Measurements from ENCODE around the gene GRIP1.

The GRIP1 gene

GRCh38 chr12:66423266-66423665 lies 255.6 kb downstream of the GRIP1 start:
- no peaks in the 10 kb centered on the region for H3K9me3 ChIP-seq (ENCODE audit: control insufficient read depth in 2 of 2, low read length in 2 of 2)
- no peak overlapping the region for H3K9ac ChIP-seq (ENCODE audit: low read length in 2 of 2)
- H3K27me3 ChIP-seq (ENCODE audit: control insufficient read depth in 1 of 2, insufficient read depth in 2 of 2, low read length in 2 of 2), result no peaks in the 10 kb centered on the region
- no peak overlapping the region for H3K4me3 ChIP-seq (ENCODE audit: low read length in 2 of 2)
- H3K27ac ChIP-seq (ENCODE audit: low read length), result no peak overlapping the region
- H3K4me1 ChIP-seq (ENCODE audit: control insufficient read depth, insufficient read depth, low read length), result no peaks in the 10 kb centered on the region
- H3K36me3 ChIP-seq (ENCODE audit: control insufficient read depth in 2 of 2, insufficient read depth in 2 of 2, low read length in 2 of 2), result no peaks in the 10 kb centered on the region

GRCh38 chr12:66418908-66419307 lies 260.0 kb downstream of the GRIP1 start:
- Histone ChIP-seq H3K4me1 (ENCODE audit: control insufficient read depth, insufficient read depth, low read length) (no peaks in the 10 kb centered on the region), H3K27ac (ENCODE audit: low read length) (no peak overlapping the region), H3K27me3 (ENCODE audit: control insufficient read depth in 1 of 2, insufficient read depth in 2 of 2, low read length in 2 of 2) (no peaks in the 10 kb centered on the region), H3K9ac (ENCODE audit: low read length in 2 of 2) (no peak overlapping the region), H3K9me3 (ENCODE audit: control insufficient read depth in 2 of 2, low read length in 2 of 2) (no peaks in the 10 kb centered on the region), H3K4me3 (ENCODE audit: low read length in 2 of 2) (no peak overlapping the region), H3K36me3 (ENCODE audit: control insufficient read depth in 2 of 2, insufficient read depth in 2 of 2, low read length in 2 of 2) (no peaks in the 10 kb centered on the region)

GRCh38 chr12:66417217-66417616 lies 261.7 kb downstream of the GRIP1 start:
- H3K27me3 ChIP-seq (ENCODE audit: control insufficient read depth in 1 of 2, insufficient read depth in 2 of 2, low read length in 2 of 2), result no peaks in the 10 kb centered on the region
- no peak overlapping the region for H3K27ac ChIP-seq (ENCODE audit: low read length)
- H3K9me3 ChIP-seq (ENCODE audit: control insufficient read depth in 2 of 2, low read length in 2 of 2), result no peaks in the 10 kb centered on the region
- no peak overlapping the region for H3K9ac ChIP-seq (ENCODE audit: low read length in 2 of 2)
- H3K4me1 ChIP-seq (ENCODE audit: control insufficient read depth, insufficient read depth, low read length), result no peaks in the 10 kb centered on the region
- H3K36me3 ChIP-seq (ENCODE audit: control insufficient read depth in 2 of 2, insufficient read depth in 2 of 2, low read length in 2 of 2), result no peaks in the 10 kb centered on the region
- H3K4me3 ChIP-seq (ENCODE audit: low read length in 2 of 2), result no peak overlapping the region

- Histone ChIP-seq H3K9me3 (ENCODE audit: control insufficient read depth in 2 of 2, low read length in 2 of 2) (no peaks in the 10 kb centered on the region), H3K9ac (ENCODE audit: low read length in 2 of 2) (no peak overlapping the region), H3K4me1 (ENCODE audit: control insufficient read depth, insufficient read depth, low read length) (no peaks in the 10 kb centered on the region), H3K27ac (ENCODE audit: low read length) (no peak overlapping the region), H3K27me3 (ENCODE audit: control insufficient read depth in 1 of 2, insufficient read depth in 2 of 2, low read length in 2 of 2) (no peaks in the 10 kb centered on the region), H3K4me3 (ENCODE audit: low read length in 2 of 2) (no peak overlapping the region), H3K36me3 (ENCODE audit: control insufficient read depth in 2 of 2, insufficient read depth in 2 of 2, low read length in 2 of 2) (no peaks in the 10 kb centered on the region)
Measured at GRCh38 chr12:66409195-66409871, 269.5 kb downstream of the GRIP1 start.

- Histone ChIP-seq H3K9me3 (ENCODE audit: control insufficient read depth in 2 of 2, low read length in 2 of 2) (no peaks in the 10 kb centered on the region), H3K4me1 (ENCODE audit: control insufficient read depth, insufficient read depth, low read length) (peaks cover 5% of the 10 kb centered on the region), H3K4me3 (ENCODE audit: low read length in 2 of 2) (no peak overlapping the region), H3K27ac (ENCODE audit: low read length) (no peak overlapping the region), H3K9ac (ENCODE audit: low read length in 2 of 2) (no peak overlapping the region), H3K27me3 (ENCODE audit: control insufficient read depth in 1 of 2, insufficient read depth in 2 of 2, low read length in 2 of 2) (no peaks in the 10 kb centered on the region), H3K36me3 (ENCODE audit: control insufficient read depth in 2 of 2, insufficient read depth in 2 of 2, low read length in 2 of 2) (no peaks in the 10 kb centered on the region)
Measured at GRCh38 chr12:66405395-66405794, 273.5 kb downstream of the GRIP1 start.

- no peaks in the 10 kb centered on the region for H3K27me3 ChIP-seq (ENCODE audit: control insufficient read depth in 1 of 2, insufficient read depth in 2 of 2, low read length in 2 of 2)
- peaks cover 17% of the 10 kb centered on the region for H3K4me1 ChIP-seq (ENCODE audit: control insufficient read depth, insufficient read depth, low read length)
- H3K27ac ChIP-seq (ENCODE audit: low read length), result no peak overlapping the region
- no peak overlapping the region for H3K4me3 ChIP-seq (ENCODE audit: low read length in 2 of 2)
- H3K9ac ChIP-seq (ENCODE audit: low read length in 2 of 2), result no peak overlapping the region
- no peaks in the 10 kb centered on the region for H3K9me3 ChIP-seq (ENCODE audit: control insufficient read depth in 2 of 2, low read length in 2 of 2)
- H3K36me3 ChIP-seq (ENCODE audit: control insufficient read depth in 2 of 2, insufficient read depth in 2 of 2, low read length in 2 of 2), result no peaks in the 10 kb centered on the region
Measured at GRCh38 chr12:66403746-66404145, 275.1 kb downstream of the GRIP1 start.

GRCh38 chr12:66399911-66400306 lies 279.0 kb downstream of the GRIP1 start:
- Histone ChIP-seq H3K9ac (ENCODE audit: low read length in 2 of 2) (no peak overlapping the region), H3K27me3 (ENCODE audit: control insufficient read depth in 1 of 2, insufficient read depth in 2 of 2, low read length in 2 of 2) (no peaks in the 10 kb centered on the region), H3K9me3 (ENCODE audit: control insufficient read depth in 2 of 2, low read length in 2 of 2) (no peaks in the 10 kb centered on the region), H3K36me3 (ENCODE audit: control insufficient read depth in 2 of 2, insufficient read depth in 2 of 2, low read length in 2 of 2) (no peaks in the 10 kb centered on the region), H3K27ac (ENCODE audit: low read length) (no peak overlapping the region), H3K4me3 (ENCODE audit: low read length in 2 of 2) (peak overlapping the region in 1 of 2 donors; percentile 23), H3K4me1 (ENCODE audit: control insufficient read depth, insufficient read depth, low read length) (peaks cover 17% of the 10 kb centered on the region)

- H3K27ac ChIP-seq (ENCODE audit: low read length), result peak overlapping the region; percentile 6
- H3K27me3 ChIP-seq (ENCODE audit: control insufficient read depth in 1 of 2, insufficient read depth in 2 of 2, low read length in 2 of 2), result no peaks in the 10 kb centered on the region
Measured at GRCh38 chr12:66398931-66399910, 279.7 kb downstream of the GRIP1 start.

GRCh38 chr12:66397574-66398290 lies 281.1 kb downstream of the GRIP1 start:
- Histone ChIP-seq H3K4me1 (ENCODE audit: control insufficient read depth, insufficient read depth, low read length) (peaks cover 17% of the 10 kb centered on the region), H3K36me3 (ENCODE audit: control insufficient read depth in 2 of 2, insufficient read depth in 2 of 2, low read length in 2 of 2) (no peaks in the 10 kb centered on the region), H3K4me3 (ENCODE audit: low read length in 2 of 2) (no peak overlapping the region), H3K9ac (ENCODE audit: low read length in 2 of 2) (no peak overlapping the region), H3K27ac (ENCODE audit: low read length) (no peak overlapping the region), H3K9me3 (ENCODE audit: control insufficient read depth in 2 of 2, low read length in 2 of 2) (no peaks in the 10 kb centered on the region), H3K27me3 (ENCODE audit: control insufficient read depth in 1 of 2, insufficient read depth in 2 of 2, low read length in 2 of 2) (no peaks in the 10 kb centered on the region)

More at GRCh38 chr12:66398931-66399910, 279.7 kb downstream of the GRIP1 start:
- peaks cover 17% of the 10 kb centered on the region for H3K4me1 ChIP-seq (ENCODE audit: control insufficient read depth, insufficient read depth, low read length)
- no peak overlapping the region for H3K4me3 ChIP-seq (ENCODE audit: low read length in 2 of 2)
- no peaks in the 10 kb centered on the region for H3K36me3 ChIP-seq (ENCODE audit: control insufficient read depth in 2 of 2, insufficient read depth in 2 of 2, low read length in 2 of 2)
- H3K9ac ChIP-seq (ENCODE audit: low read length in 2 of 2), result no peak overlapping the region
- no peaks in the 10 kb centered on the region for H3K9me3 ChIP-seq (ENCODE audit: control insufficient read depth in 2 of 2, low read length in 2 of 2)

- no peak overlapping the region for H3K4me3 ChIP-seq (ENCODE audit: low read length in 2 of 2)
- H3K27ac ChIP-seq (ENCODE audit: low read length), result no peak overlapping the region
- H3K9ac ChIP-seq (ENCODE audit: low read length in 2 of 2), result no peak overlapping the region
- peaks cover 0 to 2% of the 10 kb centered on the region in 2 donors for H3K36me3 ChIP-seq (ENCODE audit: control insufficient read depth in 2 of 2, insufficient read depth in 2 of 2, low read length in 2 of 2)
- no peaks in the 10 kb centered on the region for H3K27me3 ChIP-seq (ENCODE audit: control insufficient read depth in 1 of 2, insufficient read depth in 2 of 2, low read length in 2 of 2)
- H3K9me3 ChIP-seq (ENCODE audit: control insufficient read depth in 2 of 2, low read length in 2 of 2), result no peaks in the 10 kb centered on the region
- H3K4me1 ChIP-seq (ENCODE audit: control insufficient read depth, insufficient read depth, low read length), result no peaks in the 10 kb centered on the region
Measured at GRCh38 chr12:66393890-66394289, 285.0 kb downstream of the GRIP1 start.
